ENCODE results near the gene HDAC7.

Gene HDAC7

DNA sequence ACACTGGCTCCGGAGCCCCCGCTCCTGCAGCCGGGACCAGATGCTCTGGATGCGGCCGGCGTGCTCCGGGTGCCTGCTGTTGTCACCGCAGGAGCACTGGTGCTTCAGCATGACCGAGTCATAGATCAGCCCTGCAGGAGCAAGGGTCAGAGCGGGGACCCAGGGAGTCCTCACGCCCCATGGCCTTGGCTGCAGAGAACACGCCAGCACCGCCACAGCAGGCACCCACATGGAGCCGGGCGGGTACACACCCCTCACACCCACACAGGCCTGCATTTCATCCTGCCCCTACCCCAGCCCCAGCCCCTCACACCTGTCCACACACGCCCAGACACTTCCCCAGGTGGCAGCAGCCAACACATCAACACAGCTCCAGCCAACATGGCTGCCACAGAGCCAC lies 27.8 kb downstream of the HDAC7 start:
- H3K4me1 ChIP-seq, result peaks cover 16% of the 10 kb centered on the region
- TF ChIP-seq, protein P1, sequence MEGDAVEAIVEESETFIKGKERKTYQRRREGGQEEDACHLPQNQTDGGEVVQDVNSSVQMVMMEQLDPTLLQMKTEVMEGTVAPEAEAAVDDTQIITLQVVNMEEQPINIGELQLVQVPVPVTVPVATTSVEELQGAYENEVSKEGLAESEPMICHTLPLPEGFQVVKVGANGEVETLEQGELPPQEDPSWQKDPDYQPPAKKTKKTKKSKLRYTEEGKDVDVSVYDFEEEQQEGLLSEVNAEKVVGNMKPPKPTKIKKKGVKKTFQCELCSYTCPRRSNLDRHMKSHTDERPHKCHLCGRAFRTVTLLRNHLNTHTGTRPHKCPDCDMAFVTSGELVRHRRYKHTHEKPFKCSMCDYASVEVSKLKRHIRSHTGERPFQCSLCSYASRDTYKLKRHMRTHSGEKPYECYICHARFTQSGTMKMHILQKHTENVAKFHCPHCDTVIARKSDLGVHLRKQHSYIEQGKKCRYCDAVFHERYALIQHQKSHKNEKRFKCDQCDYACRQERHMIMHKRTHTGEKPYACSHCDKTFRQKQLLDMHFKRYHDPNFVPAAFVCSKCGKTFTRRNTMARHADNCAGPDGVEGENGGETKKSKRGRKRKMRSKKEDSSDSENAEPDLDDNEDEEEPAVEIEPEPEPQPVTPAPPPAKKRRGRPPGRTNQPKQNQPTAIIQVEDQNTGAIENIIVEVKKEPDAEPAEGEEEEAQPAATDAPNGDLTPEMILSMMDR (IDR thresholded peaks at IDR 0.05), result no peak
- H3K4me3 ChIP-seq (ENCODE audit: low read depth, low read length), result no peak overlapping the region
- no peak overlapping the region for H3K27ac ChIP-seq
- H3K36me3 ChIP-seq (ENCODE audit: control insufficient read depth, insufficient read depth, low read length), result no peaks in the 10 kb centered on the region
- no peak overlapping the region for H2AFZ ChIP-seq
- H3K9me3 ChIP-seq (ENCODE audit: control insufficient read depth, low read length), result no peaks in the 10 kb centered on the region
- H3K79me2 ChIP-seq, result peaks cover 32% of the 10 kb centered on the region
- no peak overlapping the region for H3K4me2 ChIP-seq (ENCODE audit: low read length)
- H3K9ac ChIP-seq, result no peak overlapping the region
- no peaks in the 10 kb centered on the region for H3K27me3 ChIP-seq (ENCODE audit: control insufficient read depth, insufficient read depth, low read length)

DNA sequence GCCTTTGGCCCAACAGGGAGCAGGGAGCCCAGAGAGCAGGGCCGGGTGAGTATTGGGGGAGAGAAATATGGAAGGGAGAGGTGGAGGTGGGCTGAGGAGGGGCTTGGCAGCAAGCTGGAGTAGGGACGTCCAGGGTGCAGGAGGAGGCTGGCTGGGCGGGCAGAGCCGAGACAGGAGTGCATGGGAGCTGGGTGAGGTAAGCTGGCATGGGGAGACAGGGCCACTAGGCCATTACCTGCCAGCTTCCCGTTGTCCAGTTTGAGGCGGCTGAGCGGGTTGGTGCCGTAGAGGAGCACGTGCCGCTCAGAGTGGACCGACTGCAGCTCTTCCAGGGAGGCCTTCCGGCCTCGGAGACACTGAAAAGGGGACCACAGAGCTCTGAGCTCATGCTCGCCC lies 28.4 kb downstream of the HDAC7 start:
- no peak overlapping the region for H3K27ac ChIP-seq
- H3K36me3 ChIP-seq (ENCODE audit: control insufficient read depth, insufficient read depth, low read length), result no peaks in the 10 kb centered on the region
- H3K79me2 ChIP-seq, result peaks cover 30% of the 10 kb centered on the region

DNA sequence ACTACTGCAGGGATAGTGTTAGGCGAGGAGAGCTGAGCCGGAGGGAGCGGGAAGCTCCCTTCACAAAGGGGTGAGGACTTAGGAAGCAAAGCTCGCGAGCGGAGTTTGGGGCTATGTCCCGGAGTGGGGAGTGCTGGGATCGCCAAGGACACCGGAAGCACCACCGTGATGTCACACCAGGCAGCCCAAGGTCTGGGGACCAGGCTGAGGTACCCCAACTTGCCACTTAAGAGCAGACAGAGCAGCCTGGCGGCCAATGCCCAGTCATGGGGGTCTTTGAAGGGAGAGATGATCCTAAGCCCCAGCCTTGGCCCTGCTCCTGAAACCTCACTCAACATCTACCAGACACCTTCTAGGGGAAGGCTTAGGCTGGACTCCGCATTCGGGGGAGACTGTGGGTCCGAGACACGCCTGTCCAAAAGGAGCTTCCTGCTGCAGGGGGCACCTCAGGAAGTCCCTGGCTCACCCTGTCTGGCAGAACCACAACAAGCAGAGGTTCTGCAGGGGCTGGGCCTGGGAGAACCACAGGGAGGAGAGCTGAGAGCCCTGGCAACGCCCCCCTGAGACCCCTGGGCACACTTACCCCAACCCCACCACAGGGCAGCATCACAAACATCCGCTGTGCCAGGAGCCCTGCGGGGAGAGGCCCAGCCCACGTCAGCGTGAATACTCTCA lies 28.9 kb downstream of the HDAC7 start:
- Histone ChIP-seq H3K4me1 (peaks cover 16% of the 10 kb centered on the region), H3K4me2 (ENCODE audit: low read length) (no peak overlapping the region), H3K4me3 (ENCODE audit: low read depth, low read length) (no peak overlapping the region), H3K79me2 (peaks cover 28% of the 10 kb centered on the region), H3K27me3 (ENCODE audit: control insufficient read depth, insufficient read depth, low read length) (no peaks in the 10 kb centered on the region), H3K9me3 (ENCODE audit: control insufficient read depth, low read length) (no peaks in the 10 kb centered on the region), H2AFZ (no peak overlapping the region), H3K27ac (no peak overlapping the region), H3K36me3 (ENCODE audit: control insufficient read depth, insufficient read depth, low read length) (no peaks in the 10 kb centered on the region), H3K9ac (no peak overlapping the region)
- TF ChIP-seq, protein P1 (IDR thresholded peaks at IDR 0.05), result no peak

More for the DNA sequence above, 28.4 kb downstream of the HDAC7 start:
- H2AFZ ChIP-seq, result no peak overlapping the region
- H3K4me1 ChIP-seq, result peaks cover 16% of the 10 kb centered on the region
- TF ChIP-seq, protein P1 (IDR thresholded peaks at IDR 0.05), result no peak
- H3K4me2 ChIP-seq (ENCODE audit: low read length), result no peak overlapping the region
- H3K27me3 ChIP-seq (ENCODE audit: control insufficient read depth, insufficient read depth, low read length), result no peaks in the 10 kb centered on the region
- no peak overlapping the region for H3K9ac ChIP-seq
- no peaks in the 10 kb centered on the region for H3K9me3 ChIP-seq (ENCODE audit: control insufficient read depth, low read length)
- H3K4me3 ChIP-seq (ENCODE audit: low read depth, low read length), result no peak overlapping the region

DNA sequence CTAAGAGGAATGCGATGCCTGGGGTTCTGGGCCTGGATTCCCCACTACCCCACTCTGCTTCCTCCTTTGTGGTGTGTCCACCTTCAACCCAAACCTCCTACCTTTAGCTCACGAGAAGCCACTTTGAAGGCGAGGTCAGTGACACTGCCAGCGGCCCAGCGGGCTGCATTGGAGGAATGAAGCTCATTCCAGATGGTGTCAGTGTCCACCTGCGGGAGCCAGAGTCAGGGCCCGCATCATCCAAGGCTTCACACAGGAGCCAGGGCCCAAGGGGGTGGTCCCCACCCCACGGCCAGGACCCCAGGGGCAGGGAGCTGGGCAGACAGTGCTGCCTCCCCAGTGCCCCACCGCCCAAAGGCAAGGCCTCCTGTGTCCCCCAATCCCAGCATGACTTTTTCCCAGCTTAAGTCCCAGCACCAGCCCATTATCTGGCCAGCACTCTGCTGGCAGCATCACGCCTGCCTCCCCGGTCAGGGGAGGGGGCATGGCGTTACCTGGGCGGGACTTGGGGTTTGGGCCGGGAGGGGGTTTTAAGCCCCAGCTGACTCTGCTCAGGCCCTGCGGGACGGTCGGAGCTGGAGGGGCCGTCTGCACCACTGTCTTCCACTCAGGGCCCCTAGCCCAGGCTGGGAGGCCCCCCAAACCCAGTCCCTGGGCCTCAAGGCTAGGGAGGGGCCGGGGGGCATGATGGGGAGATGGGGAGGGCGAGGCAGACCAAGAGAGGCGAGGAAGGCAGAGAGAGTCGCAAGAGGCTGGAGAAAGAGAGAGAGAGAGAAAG lies 29.8 kb downstream of the HDAC7 start:
- no peak overlapping the region for H3K9ac ChIP-seq
- no peak overlapping the region for H2AFZ ChIP-seq
- no peak overlapping the region for H3K4me3 ChIP-seq (ENCODE audit: low read depth, low read length)
- no peak overlapping the region for H3K4me2 ChIP-seq (ENCODE audit: low read length)
- no peaks in the 10 kb centered on the region for H3K27me3 ChIP-seq (ENCODE audit: control insufficient read depth, insufficient read depth, low read length)
- H3K4me1 ChIP-seq, result peaks cover 16% of the 10 kb centered on the region
- H3K9me3 ChIP-seq (ENCODE audit: control insufficient read depth, low read length), result no peaks in the 10 kb centered on the region
- peaks cover 21% of the 10 kb centered on the region for H3K79me2 ChIP-seq
- no peaks in the 10 kb centered on the region for H3K36me3 ChIP-seq (ENCODE audit: control insufficient read depth, insufficient read depth, low read length)
- no peak overlapping the region for H3K27ac ChIP-seq
- TF ChIP-seq, protein P1 (IDR thresholded peaks at IDR 0.05), result no peak

Data from parathyroid adenoma (tissue), 2 donors.